IPS-11a (cell line): Measurements from ENCODE around the gene JAM2.
"Not testable (repeated sequence)": the region's sequence is repeated elsewhere in the genome, so short reads cannot be mapped to it uniquely, and the experiment has no call there.

Experiments used
- H3K4me3 ChIP-seq: one replicate; pipeline ENCODE4 v1.5.1; 2013; ENCODE audit warnings: low read depth, low read length, control low read depth

JAM2 gene, protein sequence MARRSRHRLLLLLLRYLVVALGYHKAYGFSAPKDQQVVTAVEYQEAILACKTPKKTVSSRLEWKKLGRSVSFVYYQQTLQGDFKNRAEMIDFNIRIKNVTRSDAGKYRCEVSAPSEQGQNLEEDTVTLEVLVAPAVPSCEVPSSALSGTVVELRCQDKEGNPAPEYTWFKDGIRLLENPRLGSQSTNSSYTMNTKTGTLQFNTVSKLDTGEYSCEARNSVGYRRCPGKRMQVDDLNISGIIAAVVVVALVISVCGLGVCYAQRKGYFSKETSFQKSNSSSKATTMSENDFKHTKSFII

GRCh38 chr21:25638660-25639550 lies at the start of gene JAM2:
Gene JAM2, plus strand, starts transcription at chr21:25639258. Its CDS starts 564 bp downstream, at chr21:25639822.
- H3K4me3 ChIP-seq: peak within 1 kb of the TSS; percentile 61

- no peak overlapping the region for H3K4me3 ChIP-seq
These were observed 49.2 kb upstream of the JAM2 start for GRCh38 chr21:25589887-25590286.

GRCh38 chr21:25607151-25608043 lies 31.7 kb upstream of the JAM2 start, which contains the start of gene MRPL39:
Gene MRPL39, minus strand, starts transcription at chr21:25607481. Its CDS starts 6 bp downstream, at chr21:25607475.
- peak within 1 kb of the TSS; percentile 95 for H3K4me3 ChIP-seq

GRCh38 chr21:25608044-25608737 lies 30.9 kb upstream of the JAM2 start:
- peak overlapping the region; percentile 95 for H3K4me3 ChIP-seq

DNA sequence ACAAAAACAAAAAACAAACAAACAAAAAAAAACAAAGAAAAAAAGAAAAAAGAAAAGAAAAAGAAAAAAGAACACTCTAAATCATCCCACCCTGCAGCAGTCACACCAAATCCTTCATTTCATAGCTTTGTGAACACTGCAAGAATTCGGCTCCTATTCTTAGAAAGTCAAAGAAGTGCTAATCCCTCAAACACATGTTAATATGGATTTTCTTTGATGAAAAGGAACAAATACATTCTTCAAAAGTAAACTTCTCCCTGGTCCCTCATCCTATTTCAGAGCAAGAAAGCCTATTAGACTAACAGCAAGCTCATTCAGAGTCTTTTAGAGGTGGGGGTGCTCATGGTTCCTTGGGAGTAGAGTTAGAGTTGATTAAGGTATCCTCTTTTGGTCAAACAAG lies 24.6 kb upstream of the JAM2 start:
- H3K4me3 ChIP-seq: no peak overlapping the region

DNA sequence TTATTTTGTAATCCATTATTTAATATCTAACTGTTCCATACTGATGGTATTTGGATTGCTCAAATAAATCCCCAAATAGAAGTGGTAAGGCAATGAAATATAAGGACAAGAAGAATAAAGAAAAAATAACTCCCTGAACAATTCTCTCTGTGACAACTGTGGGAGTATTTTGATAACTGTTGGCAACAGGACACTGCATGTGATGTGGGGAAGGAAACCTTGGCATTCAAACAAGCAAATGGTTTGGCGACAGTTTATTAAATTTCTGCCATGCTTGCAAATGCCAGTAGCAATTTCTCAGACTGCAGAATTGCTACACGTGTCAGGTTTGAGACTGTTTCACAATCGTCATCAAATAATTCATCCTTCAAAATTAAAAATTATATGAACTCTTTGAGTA lies 23.2 kb upstream of the JAM2 start:
- H3K4me3 ChIP-seq: no peak overlapping the region

GRCh38 chr21:25619198-25619597 lies 19.9 kb upstream of the JAM2 start:
- H3K4me3 ChIP-seq: no peak overlapping the region

DNA sequence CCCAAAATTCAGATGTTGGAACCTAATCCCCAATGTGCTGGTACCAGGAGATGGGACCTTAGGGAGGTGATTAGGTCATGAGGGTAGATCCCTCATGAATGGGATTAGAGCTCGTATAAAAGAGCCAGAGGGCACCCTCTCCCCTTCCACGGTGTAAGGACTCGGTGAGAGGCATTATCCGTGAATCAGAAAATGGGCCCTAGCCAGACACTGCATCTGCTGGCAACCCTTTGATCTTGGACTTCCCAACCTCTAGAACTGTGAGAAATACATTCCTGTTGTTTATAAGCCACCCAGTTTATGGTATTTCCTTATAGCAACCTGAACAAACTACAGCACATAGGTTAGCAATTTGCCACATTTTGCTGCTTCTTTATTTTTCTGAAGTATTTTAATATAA lies 14.5 kb upstream of the JAM2 start:
- no peak overlapping the region for H3K4me3 ChIP-seq

DNA sequence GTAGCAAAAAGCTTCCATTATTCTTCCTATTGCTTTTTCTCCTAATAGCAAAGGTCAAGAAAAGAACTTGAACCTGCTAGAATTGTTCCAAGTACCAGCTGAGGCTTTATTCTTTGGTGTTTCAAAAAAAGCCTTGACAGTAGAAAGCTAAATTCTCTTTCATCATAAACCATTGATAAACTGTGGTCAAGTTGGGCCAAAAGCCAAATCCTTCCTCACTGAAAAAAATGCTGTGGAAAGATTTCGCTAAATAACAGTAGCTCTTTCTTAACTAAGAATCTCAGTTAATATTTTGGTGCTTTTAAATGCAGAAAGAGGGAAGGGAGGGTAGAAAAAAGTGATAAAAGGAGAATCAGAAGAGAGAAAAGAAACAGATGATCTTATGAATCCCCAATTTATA lies 14.0 kb upstream of the JAM2 start:
- H3K4me3 ChIP-seq: no peak overlapping the region

GRCh38 chr21:25625776-25626555 lies 13.1 kb upstream of the JAM2 start:
- not testable (repeated sequence) for H3K4me3 ChIP-seq

- no peak overlapping the region for H3K4me3 ChIP-seq
These were observed 12.3 kb upstream of the JAM2 start for GRCh38 chr21:25626757-25627156.

- H3K4me3 ChIP-seq: no peak overlapping the region
These were observed 6.8 kb upstream of the JAM2 start for GRCh38 chr21:25632296-25632695.

DNA sequence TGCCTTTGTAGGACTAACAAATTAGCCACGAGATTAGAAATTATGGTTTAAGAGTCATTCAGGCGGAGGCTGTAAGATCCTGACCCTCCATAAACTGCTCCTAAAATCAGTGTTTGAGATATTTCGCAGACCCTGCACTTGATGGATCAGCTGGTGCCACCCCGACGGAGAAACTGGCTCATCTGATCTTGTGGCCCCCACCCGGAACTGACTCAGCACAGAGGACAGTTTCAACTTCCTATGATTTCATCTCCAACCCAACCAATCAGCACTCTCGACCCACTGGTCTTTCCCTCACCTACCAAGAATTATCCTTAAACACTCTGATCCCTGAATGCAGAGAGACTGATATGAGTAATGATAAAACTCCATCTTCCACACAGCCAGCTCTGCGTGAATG lies 3.7 kb upstream of the JAM2 start:
- no peak overlapping the region for H3K4me3 ChIP-seq

DNA sequence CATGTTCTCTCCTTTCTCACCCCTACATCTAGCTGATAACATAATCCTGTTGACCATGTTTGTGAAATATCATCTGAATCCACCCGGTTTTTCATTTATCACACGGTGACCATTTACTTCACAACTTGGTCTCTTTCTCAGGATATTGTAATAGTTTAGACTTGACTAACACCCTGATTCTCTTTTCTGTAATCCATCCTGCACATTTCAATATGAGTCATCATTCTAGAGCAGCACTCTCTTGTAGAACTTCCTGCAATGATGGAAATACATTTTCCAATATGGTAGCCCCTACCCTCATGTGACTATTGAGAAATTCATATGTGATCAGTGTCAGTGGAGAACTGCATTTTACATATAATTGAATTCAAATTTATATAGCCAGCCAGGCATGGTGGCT lies 2.3 kb upstream of the JAM2 start:
- H3K4me3 ChIP-seq: no peak overlapping the region

DNA sequence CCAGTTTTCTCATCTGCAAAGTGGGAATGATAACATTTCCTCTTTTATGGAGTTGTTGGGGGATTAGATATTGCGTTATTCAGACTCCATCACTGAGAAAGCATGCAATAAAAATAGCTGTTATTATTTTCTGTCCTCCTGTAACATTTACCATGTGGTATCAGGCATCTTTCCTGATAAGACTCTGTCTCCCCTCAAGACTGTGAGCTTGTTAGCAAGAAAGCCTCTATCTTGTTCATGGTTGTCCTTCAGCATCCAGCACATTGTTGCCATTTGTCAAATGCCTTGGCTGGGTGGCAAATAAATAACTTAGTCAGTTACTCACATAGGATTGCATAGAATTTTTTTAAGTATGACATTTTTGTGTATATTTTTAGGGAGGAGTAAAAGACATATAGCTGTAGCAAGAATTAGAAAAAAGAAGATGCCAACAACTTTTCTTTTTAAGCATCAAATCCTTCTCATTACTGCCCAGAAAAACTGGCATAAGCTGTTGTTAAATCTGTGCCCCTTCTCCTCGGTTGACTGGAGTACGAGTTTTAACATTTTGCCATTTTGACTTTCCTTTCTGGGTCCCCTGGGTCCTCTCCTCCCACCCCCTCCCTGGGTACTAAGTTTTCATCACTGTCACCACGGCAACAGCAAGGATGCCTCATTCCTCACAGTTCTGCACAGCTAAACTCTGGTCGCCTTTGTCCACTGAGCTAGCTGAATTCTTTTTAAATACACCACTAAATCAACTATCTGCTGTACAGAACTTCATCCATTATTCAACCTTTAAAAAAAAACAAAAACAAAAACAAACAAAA lies 1.0 kb upstream of the JAM2 start:
- H3K4me3 ChIP-seq: no peak overlapping the region

- peak overlapping the region; percentile 61 for H3K4me3 ChIP-seq
These were observed 618 bp downstream of the JAM2 start for GRCh38 chr21:25639551-25640201.

DNA sequence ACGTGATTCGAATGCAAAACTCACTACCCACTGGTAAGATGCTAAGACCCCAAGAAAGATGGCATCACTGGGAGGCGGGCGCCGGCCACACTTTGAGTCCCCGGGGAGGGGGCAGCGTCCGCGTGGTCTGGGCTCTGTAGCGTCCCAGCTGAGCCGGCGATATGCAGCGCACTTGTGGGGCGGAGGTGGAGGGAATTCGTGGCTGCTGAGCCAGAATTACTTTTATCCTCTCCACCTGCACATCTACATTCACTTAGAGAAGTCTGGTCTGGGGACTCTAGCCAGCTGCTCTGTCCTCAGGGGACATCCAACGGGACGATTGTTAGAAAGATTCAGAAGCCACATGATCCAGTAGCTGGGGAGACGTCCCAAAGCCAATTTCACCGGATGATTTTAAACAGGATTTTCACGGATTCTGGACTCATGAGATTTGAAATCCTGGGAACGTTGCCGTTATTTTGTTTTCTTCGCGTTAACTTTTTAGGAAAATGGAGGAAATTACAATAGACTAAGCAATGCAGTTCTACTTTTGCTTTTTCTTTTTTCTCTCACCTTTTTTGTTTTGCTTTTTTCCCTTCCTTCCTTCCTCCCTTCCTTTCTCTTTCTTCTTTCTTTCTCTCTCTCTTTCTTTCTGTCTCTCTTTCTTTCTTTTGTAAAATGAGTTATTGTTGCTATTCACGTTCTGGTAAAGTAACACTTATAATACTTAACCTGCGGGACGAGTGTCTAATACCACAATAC lies 1.3 kb downstream of the JAM2 start:
- H3K4me3 ChIP-seq: peak overlapping the region; percentile 61

GRCh38 chr21:25640943-25641292 lies 1.9 kb downstream of the JAM2 start:
- no peak overlapping the region for H3K4me3 ChIP-seq
